WERI-Rb-1 (cell line): ENCODE results near the gene SEMA3A.

Experiments used
- DNase-seq: peaks from one replicate; pipeline ENCODE4 v3.0.0-alpha.2; 2020
- H3K27ac ChIP-seq: fragments of 250-450 bp; sonication (Bioruptor Pico); 2 replicates; pipeline ENCODE4 v1.5.1; 2020; ENCODE audit warnings: mild to moderate bottlenecking, moderate library complexity
- H3K27me3 ChIP-seq: fragments of 250-450 bp; sonication (Bioruptor Pico); 2 replicates; pipeline ENCODE4 v1.5.1; 2021; ENCODE audit warnings: mild to moderate bottlenecking, low read depth, moderate library complexity; ENCODE audit not compliant: insufficient read depth, severe bottlenecking
- H3K36me3 ChIP-seq: fragments of 250-450 bp; sonication (Bioruptor Pico); 2 replicates; pipeline ENCODE4 v1.5.1; 2020; ENCODE audit warnings: mild to moderate bottlenecking, moderate library complexity
- H3K4me3 ChIP-seq: 2 replicates; pipeline ENCODE4 v1.5.1; 2011; ENCODE audit warnings: low read depth, mild to moderate bottlenecking, control low read depth, low read length
- H3K9me3 ChIP-seq: fragments of 250-450 bp; sonication (Bioruptor Pico); 2 replicates; pipeline ENCODE4 v1.5.1; 2021; ENCODE audit warnings: mild to moderate bottlenecking, moderate library complexity; ENCODE audit not compliant: severe bottlenecking
- TF ChIP-seq, protein P1 (sequence below): IDR thresholded peaks from 2 replicates; pipeline ENCODE4 v1.5.1; 2011; ENCODE audit warnings: low read depth, mild to moderate bottlenecking, control low read depth, inconsistent platforms, low read length

SEMA3A gene

DNA sequence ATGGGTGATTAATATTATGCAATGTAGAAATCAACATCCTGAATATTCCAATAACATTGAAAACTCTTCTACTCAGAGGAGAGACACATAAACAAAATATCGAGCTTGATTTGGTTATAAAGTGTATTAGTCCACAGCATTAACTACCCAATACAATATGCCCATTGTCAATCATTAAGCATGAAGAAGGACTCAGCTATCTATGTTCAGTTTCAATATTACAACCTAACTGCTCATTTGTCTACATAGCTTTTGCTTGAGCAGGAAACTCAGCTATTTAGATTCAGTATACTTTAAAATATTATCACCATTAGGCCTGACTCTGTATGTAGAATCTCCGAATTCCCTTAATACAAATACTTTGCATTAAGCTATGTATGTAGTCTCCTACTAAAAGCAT lies 262.6 kb downstream of the SEMA3A start:
- DNase-seq, result no peak
- H3K9me3 ChIP-seq, result no peaks in the 10 kb centered on the region
- H3K27me3 ChIP-seq, result no peaks in the 10 kb centered on the region
- TF ChIP-seq, protein P1, sequence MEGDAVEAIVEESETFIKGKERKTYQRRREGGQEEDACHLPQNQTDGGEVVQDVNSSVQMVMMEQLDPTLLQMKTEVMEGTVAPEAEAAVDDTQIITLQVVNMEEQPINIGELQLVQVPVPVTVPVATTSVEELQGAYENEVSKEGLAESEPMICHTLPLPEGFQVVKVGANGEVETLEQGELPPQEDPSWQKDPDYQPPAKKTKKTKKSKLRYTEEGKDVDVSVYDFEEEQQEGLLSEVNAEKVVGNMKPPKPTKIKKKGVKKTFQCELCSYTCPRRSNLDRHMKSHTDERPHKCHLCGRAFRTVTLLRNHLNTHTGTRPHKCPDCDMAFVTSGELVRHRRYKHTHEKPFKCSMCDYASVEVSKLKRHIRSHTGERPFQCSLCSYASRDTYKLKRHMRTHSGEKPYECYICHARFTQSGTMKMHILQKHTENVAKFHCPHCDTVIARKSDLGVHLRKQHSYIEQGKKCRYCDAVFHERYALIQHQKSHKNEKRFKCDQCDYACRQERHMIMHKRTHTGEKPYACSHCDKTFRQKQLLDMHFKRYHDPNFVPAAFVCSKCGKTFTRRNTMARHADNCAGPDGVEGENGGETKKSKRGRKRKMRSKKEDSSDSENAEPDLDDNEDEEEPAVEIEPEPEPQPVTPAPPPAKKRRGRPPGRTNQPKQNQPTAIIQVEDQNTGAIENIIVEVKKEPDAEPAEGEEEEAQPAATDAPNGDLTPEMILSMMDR, result no peak
- H3K36me3 ChIP-seq, result no peaks in the 10 kb centered on the region
- no peak overlapping the region for H3K4me3 ChIP-seq
- no peak overlapping the region for H3K27ac ChIP-seq

DNA sequence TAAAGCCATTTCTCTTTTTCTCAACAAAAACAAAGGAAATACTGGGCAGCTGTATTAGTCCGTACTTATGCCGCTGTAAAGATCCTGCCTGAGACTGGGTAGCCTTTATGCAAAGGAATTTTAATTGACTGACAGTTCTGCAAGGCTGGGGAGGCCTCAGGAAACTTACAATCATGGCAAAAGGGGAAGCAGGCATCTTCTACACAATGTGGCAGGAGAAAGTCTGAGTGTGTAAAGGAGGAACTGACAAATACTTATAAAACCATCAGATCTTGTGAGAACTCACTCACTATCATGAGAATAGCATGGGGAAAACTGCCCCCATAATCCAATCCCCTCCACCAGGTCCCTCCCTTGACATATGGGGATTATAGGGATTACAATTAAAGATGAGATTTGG lies 264.3 kb downstream of the SEMA3A start:
- Histone ChIP-seq H3K27ac (no peak overlapping the region), H3K9me3 (no peaks in the 10 kb centered on the region), H3K36me3 (no peaks in the 10 kb centered on the region), H3K27me3 (no peaks in the 10 kb centered on the region), H3K4me3 (no peak overlapping the region)
- TF ChIP-seq, protein P1, result no peak
- no peak for DNase-seq

DNA sequence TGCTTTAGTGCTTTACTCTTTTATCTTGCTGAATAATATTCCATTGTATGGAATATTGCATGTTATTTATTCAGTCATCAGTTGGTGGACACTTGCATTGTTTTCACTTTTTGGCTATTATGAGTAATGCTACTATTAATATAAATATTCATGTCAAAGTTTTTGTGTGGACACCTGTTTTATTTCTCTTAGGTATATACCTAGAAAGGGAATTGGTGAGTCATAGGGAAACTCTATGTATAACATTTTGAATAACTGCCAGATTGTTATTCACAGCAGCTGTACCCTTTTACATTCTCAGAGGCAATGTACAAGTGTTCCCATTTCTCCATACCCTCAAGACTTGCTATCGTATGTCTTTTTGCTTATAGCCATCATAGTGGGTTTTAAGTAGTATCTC lies 268.7 kb downstream of the SEMA3A start:
- Histone ChIP-seq H3K9me3 (no peaks in the 10 kb centered on the region), H3K27ac (no peak overlapping the region), H3K4me3 (no peak overlapping the region), H3K36me3 (no peaks in the 10 kb centered on the region), H3K27me3 (no peaks in the 10 kb centered on the region)
- no peak for DNase-seq
- TF ChIP-seq, protein P1, result no peak

DNA sequence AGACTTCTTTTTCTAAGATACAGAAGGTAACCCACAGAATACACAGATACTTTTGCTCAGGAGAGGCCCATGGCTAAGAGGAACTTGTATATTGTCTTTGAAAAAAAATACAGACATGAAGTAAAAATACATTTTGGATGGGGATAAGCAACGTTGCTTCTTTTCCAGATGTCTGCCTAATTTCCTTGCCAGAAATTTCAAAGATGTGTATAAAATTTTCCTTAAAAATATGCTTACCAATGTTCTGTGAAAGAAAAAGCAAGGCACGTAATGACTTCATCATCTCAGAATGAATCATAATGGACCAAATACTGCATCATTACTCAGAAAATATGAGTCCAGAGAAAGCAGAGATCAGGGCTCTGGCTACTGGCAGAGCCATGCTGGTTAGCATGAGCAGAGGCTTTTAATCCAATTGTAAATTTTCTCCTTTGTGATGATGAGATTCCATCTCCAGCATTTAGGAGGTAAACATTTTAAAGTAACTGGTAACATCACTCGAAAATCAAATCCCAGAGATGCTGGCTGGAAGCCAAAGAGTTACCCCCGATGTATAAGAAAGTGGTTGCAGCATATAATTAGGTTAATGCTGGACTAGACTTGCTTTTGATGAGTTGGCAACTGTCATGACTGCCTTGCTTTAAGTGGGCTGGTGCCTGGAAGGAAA lies 272.5 kb downstream of the SEMA3A start:
- no peak for DNase-seq
- TF ChIP-seq, protein P1, result no peak
- Histone ChIP-seq H3K27me3 (no peaks in the 10 kb centered on the region), H3K36me3 (no peaks in the 10 kb centered on the region), H3K9me3 (no peaks in the 10 kb centered on the region), H3K4me3 (no peak overlapping the region), H3K27ac (no peak overlapping the region)

DNA sequence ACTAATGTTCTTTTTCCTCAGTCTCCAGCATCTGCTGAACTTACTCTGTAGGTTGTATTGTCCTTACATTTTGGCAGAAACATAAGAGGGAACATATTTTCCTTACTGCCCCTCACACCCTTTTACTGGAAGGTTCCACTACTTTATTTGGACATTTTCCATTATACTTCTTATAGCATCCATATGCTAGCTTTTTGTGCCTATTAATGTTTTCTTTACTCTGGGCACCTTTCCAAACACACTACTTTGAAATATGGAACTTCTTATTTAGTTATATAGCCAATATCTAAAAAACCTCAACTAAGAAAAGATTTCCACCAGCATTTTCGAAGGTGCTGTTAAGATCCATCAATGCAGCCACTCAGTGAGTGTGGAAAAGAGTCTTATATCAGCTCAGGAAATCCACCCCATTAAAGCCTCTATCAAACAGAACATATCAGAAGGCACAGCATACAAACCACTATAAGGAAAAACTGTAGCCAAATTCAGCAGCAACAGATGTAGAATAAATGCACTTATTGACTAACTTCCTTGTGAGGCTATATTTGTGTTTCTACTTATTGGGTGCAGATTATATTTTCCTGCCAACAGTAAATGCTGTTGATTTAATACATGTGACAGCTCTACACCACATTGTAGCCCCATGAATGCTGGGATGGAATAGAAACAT lies 273.2 kb downstream of the SEMA3A start:
- no peak overlapping the region for H3K27ac ChIP-seq
- H3K9me3 ChIP-seq, result no peaks in the 10 kb centered on the region
- no peaks in the 10 kb centered on the region for H3K36me3 ChIP-seq
- H3K27me3 ChIP-seq, result no peaks in the 10 kb centered on the region
- TF ChIP-seq, protein P1, result no peak
- DNase-seq, result no peak
- no peak overlapping the region for H3K4me3 ChIP-seq
